Stimulated activated naive CD8-positive, alpha-beta T cell treated with anti-CD3 and anti-CD28 coated beads, Interleukin-15, amount 100 ng/mL, for 72 hours (primary cell): ENCODE measurements around the gene AP5Z1.
A peak's percentile ranks its signal among the peaks of the same experiment; 100 is the strongest.

Experiments used
- ATAC-seq: fragments of 150-1000 bp; cut with Tn5 transposase; 2 replicates; pipeline ENCODE4 v1.10.0; 2021; ENCODE audit warnings: mild to moderate bottlenecking, moderate library complexity
- DNase-seq, 2 donors: peaks; one replicate each; pipeline ENCODE4 v3.0.0; 2021 to 2022
- H3K27ac Mint-ChIP-seq, 2 donors: one replicate each; pipeline ENCODE4 v1.8.0; 2022; ENCODE audit warnings: mild to moderate bottlenecking in 2 of 2, mixed read lengths in 2 of 2, moderate library complexity in 2 of 2
- H3K27me3 Mint-ChIP-seq: one replicate; pipeline ENCODE4 v1.8.0; 2022; ENCODE audit warnings: mixed read lengths
- H3K4me1 Mint-ChIP-seq: one replicate; pipeline ENCODE4 v1.8.0; 2022; ENCODE audit warnings: mild to moderate bottlenecking, mixed read lengths
- H3K4me3 Mint-ChIP-seq, 2 donors: one replicate each; pipeline ENCODE4 v1.8.0; 2022; ENCODE audit warnings: mild to moderate bottlenecking in 2 of 2, mixed read lengths in 2 of 2, moderate library complexity in 1 of 2
- H3K9me3 Mint-ChIP-seq, 2 donors: one replicate each; pipeline ENCODE4 v1.8.0; 2022; ENCODE audit warnings: mixed read lengths in 2 of 2

AP5Z1 gene

DNA sequence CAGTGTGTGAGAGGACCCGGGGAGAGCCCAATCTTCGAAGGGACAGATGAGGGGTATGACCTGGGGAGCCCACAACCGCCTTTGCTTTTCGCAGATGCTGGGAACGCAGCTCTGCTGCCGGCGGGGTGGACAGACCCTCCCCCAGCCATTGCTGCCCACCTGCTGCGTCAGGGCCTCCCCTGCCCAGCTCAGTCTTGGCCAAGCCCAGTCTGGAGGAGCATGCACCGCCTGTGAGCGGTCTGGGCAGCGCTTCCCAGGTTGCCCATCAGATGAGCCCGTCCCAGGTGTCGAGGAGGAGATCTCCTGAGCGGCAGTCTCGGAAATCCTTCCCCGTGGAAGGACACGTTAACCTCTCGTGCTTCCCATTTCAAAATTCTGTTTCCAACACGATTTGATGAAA, 17.3 kb upstream of the AP5Z1 start:
- DNase-seq (no peak), ATAC-seq (no peak)
- no peaks in the 10 kb centered on the region for H3K9me3 Mint-ChIP-seq
- H3K4me1 Mint-ChIP-seq = peaks cover 10% of the 10 kb centered on the region
- no peak overlapping the region for H3K4me3 Mint-ChIP-seq
- no peak overlapping the region for H3K27ac Mint-ChIP-seq
- H3K27me3 Mint-ChIP-seq = no peaks in the 10 kb centered on the region

DNA sequence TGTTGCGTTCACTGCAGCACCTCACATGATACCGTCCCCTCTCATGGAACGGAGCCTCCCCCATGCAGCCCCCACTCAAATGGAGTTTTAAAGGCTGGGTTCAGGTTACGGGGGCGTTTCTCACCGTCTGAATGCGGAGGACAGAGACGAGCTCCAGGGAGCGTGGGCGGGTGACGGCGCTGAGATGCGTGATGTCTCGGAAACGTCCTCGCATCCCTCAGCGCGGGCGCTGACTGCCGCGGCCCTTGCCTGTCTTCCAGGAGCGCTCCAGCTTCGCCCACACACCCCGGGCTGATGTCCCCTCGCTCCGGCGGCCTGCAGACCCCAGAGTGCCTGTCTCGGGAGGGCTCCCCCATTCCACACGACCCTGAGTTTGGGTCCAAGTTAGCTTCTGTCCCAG, 16.6 kb upstream of the AP5Z1 start:
- no peak for DNase-seq

DNA sequence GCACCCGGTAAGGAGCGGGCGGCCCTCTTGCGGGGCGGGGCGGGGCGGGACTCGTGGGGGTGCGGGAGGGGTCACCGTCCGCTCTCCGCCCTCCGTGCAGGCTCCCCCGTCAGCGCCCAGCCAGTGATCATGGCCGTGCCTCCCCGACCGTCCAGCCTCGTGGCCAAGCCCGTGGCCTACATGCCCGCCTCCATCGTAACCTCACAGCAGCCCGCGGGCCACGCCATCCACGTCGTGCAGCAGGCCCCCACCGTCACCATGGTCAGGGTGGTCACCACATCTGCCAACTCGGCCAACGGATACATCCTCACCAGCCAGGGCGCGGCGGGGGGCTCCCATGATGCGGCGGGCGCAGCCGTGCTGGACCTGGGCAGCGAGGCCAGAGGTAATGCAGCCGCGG, 16.2 kb upstream of the AP5Z1 start:
- H3K4me3 Mint-ChIP-seq = no peak overlapping the region
- H3K27me3 Mint-ChIP-seq = no peaks in the 10 kb centered on the region
- DNase-seq (no peak), ATAC-seq (peak; percentile 45)
- H3K9me3 Mint-ChIP-seq = no peaks in the 10 kb centered on the region
- H3K27ac Mint-ChIP-seq = no peak overlapping the region
- H3K4me1 Mint-ChIP-seq = no peaks in the 10 kb centered on the region

More for the DNA sequence above, 16.6 kb upstream of the AP5Z1 start:
- Mint-ChIP-seq H3K9me3 (no peaks in the 10 kb centered on the region), H3K27me3 (no peaks in the 10 kb centered on the region), H3K4me3 (no peak overlapping the region), H3K4me1 (peaks cover 3% of the 10 kb centered on the region), H3K27ac (no peak overlapping the region)
- peak; percentile 31 for ATAC-seq

DNA sequence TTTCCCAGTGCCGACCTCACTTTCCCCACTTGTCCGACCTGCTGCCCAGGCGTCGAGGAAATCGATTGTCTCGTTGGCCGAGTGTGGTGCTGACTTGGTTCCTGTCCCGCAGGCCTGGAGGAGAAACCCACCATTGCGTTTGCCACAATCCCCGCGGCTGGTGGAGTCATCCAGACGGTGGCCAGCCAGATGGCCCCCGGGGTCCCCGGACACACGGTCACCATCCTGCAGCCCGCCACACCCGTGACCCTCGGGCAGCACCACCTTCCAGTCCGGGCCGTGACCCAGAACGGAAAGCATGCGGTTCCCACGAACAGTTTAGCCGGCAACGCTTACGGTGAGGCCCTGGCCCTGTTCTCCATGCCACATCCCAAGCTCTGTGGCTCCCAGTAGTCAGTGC, 14.5 kb upstream of the AP5Z1 start:
- ATAC-seq (no peak), DNase-seq (no peak)
- Mint-ChIP-seq H3K4me1 (peaks cover 6% of the 10 kb centered on the region), H3K27ac (no peak overlapping the region), H3K4me3 (no peak overlapping the region), H3K9me3 (no peaks in the 10 kb centered on the region), H3K27me3 (no peaks in the 10 kb centered on the region)

DNA sequence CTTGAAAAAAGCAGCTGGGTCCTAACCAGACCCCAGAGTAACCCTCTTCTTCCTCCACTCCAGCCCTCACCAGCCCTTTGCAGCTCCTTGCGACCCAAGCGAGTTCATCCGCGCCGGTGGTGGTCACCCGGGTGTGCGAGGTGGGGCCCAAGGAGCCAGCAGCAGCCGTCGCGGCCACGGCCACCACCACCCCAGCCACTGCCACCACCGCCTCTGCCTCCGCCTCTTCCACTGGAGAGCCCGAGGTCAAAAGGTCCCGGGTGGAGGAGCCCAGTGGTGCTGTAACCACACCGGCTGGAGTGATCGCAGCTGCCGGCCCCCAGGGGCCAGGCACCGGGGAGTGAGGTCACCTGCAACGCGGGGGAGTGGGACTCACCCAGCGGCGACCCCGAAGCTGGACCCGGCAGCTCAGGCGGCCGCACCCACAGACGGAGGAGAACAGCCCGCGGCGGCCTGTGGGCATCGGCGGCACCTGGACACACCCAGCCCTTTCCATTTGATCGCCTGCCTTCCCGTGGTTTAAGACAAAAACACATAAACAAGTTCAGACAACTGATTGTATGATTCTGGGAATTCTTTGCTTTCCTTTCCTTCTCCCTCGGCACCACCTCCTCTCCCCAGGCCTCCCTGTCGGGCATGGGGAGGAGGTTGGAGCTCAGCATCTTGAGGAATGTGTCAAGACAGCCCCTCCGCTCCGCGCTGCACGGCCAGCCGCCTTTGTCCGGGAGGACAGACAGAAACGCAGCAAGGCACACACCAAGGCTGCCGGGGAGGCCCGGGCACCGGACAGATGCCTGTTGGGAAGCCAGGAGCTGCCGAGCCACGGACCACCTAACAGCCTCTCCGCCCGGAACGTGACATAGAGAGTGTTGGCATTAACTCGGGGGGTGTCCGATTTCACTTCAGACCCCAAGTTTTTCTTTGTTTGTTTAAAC, 13.0 kb upstream of the AP5Z1 start:
- Mint-ChIP-seq H3K27ac (peak overlapping the region in 1 of 2 donors; percentile 63), H3K27me3 (no peaks in the 10 kb centered on the region), H3K9me3 (no peaks in the 10 kb centered on the region), H3K4me3 (no peak overlapping the region), H3K4me1 (peaks cover 6% of the 10 kb centered on the region)
- DNase-seq = no peak
- peak; percentile 12 for ATAC-seq

DNA sequence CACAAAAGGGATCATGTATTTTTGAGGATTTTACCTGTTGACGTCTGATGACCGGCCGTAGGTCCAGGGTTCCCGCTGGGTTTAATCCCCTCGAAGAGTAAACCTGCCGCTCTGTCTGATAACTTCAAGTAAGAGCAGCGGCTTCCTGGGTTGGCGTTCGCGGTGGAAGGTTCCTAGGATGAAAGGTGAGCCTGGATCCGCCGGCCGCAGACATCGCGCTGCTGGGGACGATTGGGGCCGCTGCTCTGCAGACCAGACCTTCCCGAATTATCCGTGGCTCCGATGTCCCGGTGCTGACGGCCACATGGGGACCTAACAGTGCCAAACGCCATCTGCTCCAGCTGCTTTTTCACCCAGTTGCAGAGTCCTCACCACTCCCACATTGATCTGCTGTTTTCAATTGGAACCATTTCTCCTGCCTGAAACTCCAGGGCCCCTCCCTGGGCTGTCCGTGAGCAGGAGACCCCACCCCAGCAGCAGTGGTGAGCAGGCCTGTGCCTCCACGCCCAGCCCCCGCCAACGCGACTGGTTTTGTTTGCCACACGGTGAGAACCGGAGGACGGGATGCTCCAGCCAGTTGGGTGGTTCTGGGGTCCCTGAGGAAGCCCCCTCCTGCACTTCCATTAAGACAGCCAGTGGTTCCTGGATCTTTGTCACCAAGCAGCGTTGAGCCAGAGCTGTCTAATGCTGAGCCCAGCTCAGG, 12.2 kb upstream of the AP5Z1 start:
- DNase-seq (no peak), ATAC-seq (no peak)
- Mint-ChIP-seq H3K9me3 (no peaks in the 10 kb centered on the region), H3K27ac (peak overlapping the region in 1 of 2 donors; percentile 63), H3K27me3 (no peaks in the 10 kb centered on the region), H3K4me3 (no peak overlapping the region), H3K4me1 (peaks cover 6% of the 10 kb centered on the region)

DNA sequence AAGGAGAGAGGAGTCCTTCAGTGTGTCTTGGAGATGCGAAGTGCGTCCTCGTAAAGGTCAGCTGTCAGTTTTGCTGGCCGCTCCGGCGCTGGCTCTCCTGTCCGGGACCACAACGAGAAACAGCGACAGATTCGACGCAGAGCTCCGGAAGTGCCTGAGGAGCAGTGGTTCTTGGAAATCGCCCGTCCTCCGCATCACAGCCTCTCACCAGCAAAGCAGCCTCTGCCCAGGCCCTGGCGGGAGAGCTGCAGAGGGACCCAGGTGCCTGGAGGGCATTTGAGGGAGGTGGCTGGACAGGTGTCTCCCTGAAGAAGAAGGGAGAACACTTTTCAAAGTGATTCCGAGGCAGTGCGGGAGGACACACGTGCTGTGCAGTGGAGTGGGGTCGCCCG, 11.6 kb upstream of the AP5Z1 start:
- H3K4me3 Mint-ChIP-seq = no peak overlapping the region

DNA sequence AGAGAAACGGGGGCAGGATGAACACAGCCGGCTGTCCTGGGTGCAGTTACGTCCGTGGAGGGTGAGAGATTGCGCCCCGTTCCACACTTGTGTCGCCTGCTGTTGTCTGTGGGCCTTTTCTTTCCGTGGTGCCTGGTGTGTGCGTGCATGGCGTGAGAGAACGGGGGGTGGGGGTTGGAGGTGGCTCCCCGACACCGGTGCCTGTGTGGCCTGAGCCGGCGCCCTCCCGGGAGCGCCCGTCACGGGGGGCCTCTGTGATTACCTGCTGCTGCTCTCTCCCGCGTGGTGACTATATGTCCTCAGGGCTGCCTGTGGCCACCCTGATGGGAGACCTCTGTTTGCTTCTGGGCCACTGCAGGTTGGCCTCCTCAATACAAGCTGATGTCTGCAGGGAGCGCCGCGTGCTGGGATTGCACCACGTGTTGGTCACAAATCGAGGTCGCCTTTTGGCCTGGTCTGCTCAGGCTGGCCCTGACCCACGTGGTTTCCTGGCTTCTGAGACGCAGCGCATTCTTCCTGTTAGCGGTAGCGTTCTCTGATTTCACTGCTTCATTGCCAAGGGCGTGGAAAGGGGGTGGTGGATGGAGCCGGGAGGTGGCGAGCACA, 10.9 kb upstream of the AP5Z1 start:
- H3K4me3 Mint-ChIP-seq = no peak overlapping the region
- DNase-seq (no peak), ATAC-seq (peak; percentile 21)
- H3K27ac Mint-ChIP-seq = peak overlapping the region in 1 of 2 donors; percentile 91
- no peaks in the 10 kb centered on the region for H3K9me3 Mint-ChIP-seq
- peaks cover 10% of the 10 kb centered on the region for H3K4me1 Mint-ChIP-seq
- no peaks in the 10 kb centered on the region for H3K27me3 Mint-ChIP-seq

More for the DNA sequence above, 11.6 kb upstream of the AP5Z1 start:
- Mint-ChIP-seq H3K27me3 (no peaks in the 10 kb centered on the region), H3K27ac (peak overlapping the region in 1 of 2 donors; percentile 59), H3K9me3 (no peaks in the 10 kb centered on the region), H3K4me1 (peaks cover 6% of the 10 kb centered on the region)
- ATAC-seq = no peak
- DNase-seq = no peak

DNA sequence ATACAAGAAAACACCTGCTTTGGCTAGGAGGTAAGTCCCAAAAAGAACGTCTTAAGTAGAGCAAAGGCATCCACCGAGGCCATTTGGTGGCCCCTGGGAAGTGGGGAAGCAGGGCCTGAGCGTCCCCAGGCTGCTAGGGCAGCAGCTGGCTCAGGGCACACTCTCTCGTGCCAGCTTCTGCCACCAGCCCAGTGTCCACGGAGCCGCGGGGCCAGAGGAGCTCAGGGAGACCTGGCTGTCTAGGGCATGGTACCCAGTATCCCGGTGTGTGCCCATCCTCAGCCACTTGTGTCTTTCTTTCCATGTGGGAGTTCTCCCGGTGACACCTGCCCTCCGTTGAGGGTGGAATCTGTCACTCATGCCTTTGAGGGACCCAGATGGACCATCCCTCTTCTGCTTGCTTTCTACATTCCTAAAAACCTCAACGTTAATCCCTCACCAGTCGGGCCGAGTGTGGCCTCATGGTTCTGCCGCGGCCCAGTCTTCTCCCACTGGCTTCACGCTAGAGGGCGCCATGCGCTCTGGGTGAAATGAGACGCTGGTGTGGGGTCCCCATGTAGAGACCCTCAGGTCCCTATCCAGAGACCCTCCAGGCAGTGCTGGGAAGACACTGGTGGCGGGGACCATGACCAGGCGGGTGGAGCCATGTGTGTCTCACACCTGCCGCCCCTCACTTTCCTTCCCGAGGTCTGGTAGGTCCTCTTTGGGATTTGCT, 9.5 kb upstream of the AP5Z1 start:
- Mint-ChIP-seq H3K4me3 (no peak overlapping the region), H3K9me3 (no peaks in the 10 kb centered on the region), H3K4me1 (peaks cover 21% of the 10 kb centered on the region), H3K27ac (peak overlapping the region in 1 of 2 donors; percentile 80), H3K27me3 (no peaks in the 10 kb centered on the region)
- no peak for ATAC-seq
- DNase-seq = no peak

DNA sequence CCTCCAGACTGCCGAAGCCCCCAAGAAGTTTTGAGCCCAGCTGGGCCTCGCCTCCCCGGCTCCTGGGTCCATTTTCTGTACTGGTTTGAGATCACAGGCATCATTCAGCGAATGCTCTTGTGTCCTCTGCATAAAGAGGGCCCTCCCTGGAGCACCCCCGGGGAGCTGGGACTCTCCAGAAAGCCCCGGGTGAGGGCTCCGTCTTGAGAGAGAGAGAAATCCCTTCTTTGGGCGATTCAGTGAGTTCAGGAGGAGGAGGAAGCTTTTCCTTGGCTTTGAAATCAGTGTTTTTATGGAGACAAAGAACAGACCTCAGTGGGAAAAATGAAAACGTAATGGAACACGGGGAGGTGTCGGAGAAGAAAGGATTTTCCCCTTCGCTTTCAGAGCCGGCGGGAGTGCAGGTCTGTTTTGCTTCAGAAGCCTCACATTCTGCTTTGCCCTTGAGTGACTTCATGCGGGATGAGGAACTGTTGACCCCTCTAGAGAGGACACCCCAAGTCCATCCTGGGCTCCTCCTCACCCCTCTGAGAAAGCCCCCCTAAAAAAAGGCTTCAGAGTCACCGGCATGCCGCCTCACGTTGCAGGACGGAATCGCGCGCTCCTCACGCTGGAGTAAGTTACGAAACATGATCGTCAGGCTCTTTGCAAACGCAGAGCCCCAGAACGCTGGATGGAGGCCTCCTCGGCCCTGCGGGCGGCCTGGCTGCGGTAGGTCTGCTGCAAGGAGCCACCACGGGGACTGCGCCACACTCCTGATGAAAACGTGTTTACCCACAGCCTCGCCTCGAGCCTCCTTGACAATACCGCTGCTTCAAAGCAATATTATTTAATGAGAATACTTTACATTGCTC, 8.5 kb upstream of the AP5Z1 start:
- no peak for ATAC-seq
- H3K4me1 Mint-ChIP-seq = peaks cover 21% of the 10 kb centered on the region
- no peak overlapping the region for H3K4me3 Mint-ChIP-seq
- DNase-seq = no peak
- peak overlapping the region in 1 of 2 donors; percentile 80 for H3K27ac Mint-ChIP-seq
- no peaks in the 10 kb centered on the region for H3K9me3 Mint-ChIP-seq
- H3K27me3 Mint-ChIP-seq = no peaks in the 10 kb centered on the region

DNA sequence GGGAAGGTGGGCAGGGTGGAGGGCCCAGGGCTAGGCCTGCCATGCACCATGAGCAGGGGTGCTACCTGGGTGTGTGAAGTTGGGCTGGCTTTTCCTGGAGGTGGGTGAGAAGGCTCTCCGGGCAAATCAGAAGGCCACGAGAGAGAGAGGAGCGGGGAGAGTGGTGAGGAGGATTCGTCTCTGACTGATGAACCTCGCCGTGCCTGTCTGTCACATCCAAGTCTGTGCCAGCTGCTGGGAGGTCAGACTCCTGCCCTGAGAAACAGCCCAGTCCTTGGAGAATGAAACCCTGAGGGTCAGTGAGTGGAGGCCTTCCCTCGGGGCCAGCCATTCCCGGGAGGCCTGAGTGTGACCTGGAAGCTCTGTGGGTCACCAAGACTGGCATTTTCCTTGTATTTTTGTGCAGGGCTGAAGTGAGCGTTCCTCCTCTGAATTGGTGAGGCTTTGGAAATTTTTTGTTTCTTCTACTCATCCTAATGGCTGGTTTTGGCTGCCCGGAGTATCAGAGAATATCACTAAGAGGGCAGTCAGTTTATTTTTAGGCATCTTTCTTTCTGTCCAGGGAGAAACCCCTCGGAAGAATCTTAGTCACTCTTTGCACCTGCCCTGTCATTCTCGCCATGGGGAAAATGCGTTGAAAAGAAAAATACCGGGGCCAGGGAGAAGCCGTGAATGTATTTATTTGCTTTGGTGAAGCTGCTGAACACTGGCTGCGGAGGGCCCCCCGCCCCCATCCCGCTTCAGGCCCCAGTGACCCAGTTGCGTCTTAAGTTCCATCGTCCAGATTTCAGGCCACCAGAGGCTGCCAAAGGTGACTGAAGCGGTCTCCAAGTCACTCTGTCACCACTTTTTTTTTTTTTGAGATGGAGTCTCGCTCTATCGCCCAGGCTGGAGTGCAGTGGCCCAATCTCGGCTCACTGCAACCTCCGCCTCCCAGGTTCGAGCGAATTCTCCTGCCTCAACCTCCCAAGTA, 6.5 kb upstream of the AP5Z1 start:
- Mint-ChIP-seq H3K4me3 (no peak overlapping the region), H3K27me3 (no peaks in the 10 kb centered on the region), H3K4me1 (peaks cover 28% of the 10 kb centered on the region), H3K27ac (peak overlapping the region in 1 of 2 donors; percentile 80), H3K9me3 (no peaks in the 10 kb centered on the region)
- ATAC-seq (no peak), DNase-seq (no peak)

DNA sequence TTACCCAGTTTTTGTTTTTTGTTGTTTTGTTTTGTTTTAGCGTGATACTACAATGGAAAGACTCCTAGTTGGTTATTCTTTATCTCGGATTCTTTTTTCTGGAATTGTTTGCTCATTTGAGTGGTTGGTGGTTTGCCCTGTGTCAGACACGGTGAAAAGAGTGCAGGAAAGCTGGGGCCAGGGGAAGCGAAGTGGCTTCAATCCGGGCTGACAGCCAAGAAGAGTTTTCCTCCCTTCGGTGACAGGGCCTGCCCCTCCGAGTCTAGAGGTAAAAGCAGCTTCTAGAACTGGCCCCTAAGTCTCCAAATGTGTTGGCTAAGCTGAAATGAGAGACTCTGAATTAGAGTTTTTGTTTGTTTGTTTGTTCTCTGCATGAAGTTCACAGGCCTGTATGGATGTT, 5.7 kb upstream of the AP5Z1 start:
- Mint-ChIP-seq H3K27ac (no peak overlapping the region), H3K4me1 (peaks cover 34% of the 10 kb centered on the region), H3K9me3 (no peaks in the 10 kb centered on the region), H3K4me3 (no peak overlapping the region), H3K27me3 (no peaks in the 10 kb centered on the region)
- ATAC-seq (no peak), DNase-seq (no peak)

DNA sequence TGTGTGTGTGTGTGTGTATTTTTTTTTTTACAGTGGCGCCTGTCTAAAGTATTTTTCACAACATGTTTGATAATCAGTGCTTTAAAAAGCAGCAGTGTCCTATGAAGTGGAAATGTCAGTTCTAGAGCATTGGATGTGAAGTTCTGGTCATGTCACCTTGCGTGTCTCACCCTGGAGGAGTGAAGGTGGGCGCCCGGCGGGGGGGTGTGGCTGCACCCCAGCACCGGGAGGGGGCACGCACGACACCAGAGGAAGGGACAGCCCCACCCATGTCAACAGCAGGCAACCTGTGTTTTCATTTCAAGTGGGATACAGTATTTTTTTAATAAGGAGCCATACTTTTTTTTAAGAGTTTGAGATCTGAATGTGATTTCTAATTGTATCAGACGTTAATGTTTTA, 4.5 kb upstream of the AP5Z1 start:
- Mint-ChIP-seq H3K27me3 (no peaks in the 10 kb centered on the region), H3K4me3 (no peak overlapping the region), H3K27ac (no peak overlapping the region), H3K4me1 (peaks cover 40% of the 10 kb centered on the region), H3K9me3 (no peaks in the 10 kb centered on the region)
- DNase-seq (no peak), ATAC-seq (no peak)

DNA sequence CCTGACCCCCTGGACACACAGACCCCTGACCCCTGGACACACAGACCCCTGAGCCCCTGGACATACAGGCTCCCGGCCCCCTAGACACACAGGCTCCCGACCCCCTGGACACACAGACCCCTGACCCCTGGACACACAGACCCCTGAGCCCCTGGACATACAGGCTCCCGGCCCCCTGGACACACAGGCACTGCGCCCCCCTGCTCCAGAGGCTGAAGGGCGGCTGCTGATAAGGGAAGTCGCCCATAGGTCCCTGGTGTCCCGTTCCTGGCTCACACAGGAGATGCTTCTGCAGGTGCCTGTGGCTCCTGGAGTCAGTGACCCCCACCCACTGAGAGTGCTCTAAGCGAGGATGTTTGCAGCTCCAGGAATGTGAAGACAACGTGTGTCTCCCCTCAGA, 3.7 kb upstream of the AP5Z1 start:
- Mint-ChIP-seq H3K27me3 (no peaks in the 10 kb centered on the region), H3K9me3 (no peaks in the 10 kb centered on the region), H3K4me3 (no peak overlapping the region), H3K4me1 (peaks cover 49% of the 10 kb centered on the region), H3K27ac (peak overlapping the region in 1 of 2 donors; percentile 6)
- DNase-seq (no peak), ATAC-seq (no peak)
